ENCODE measurements around the gene SPECC1.
"Not testable (repeated sequence)": the region's sequence is repeated elsewhere in the genome, so short reads cannot be mapped to it uniquely, and the experiment has no call there.

SPECC1 gene

DNA sequence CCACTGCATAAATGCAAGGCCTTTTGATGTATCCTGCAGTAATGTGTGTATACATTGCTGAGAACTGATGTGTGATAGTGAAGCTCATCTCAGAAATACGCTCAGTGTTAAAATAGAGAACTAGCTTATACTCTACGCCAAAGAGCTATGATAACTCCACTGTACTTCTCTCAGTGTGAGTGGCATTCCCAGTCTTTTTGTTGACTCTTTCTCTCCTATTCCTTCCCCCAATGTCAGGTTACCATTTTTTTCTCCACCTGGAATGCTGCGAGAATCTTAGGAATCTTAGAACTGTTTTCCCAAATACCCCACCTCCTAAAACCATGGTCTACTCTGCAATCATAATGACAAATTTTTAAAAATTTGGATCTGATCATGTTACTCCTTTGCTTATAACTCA, 342.2 kb downstream of the SPECC1 start:
- FAIRE-seq: not testable (repeated sequence)

DNA sequence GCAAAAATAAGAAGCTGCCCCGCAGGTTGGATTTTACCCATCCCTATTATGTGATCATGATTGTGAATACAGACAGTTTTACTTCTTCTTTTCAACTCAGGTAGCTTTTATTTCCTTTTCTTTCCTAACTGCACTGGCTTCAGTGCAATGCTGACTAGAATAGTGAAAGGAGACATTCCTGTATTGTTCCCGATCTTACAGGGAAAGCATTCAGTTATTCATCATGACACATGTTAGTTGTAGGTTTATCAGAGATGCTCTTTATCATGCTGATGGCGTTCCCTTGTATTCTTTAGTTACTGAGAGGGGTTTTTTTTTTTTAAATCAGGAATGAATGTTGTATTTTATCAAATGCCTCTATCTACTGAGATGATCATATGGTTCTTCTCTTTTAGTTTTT, 343.4 kb downstream of the SPECC1 start:
- FAIRE-seq: not testable (repeated sequence)

DNA sequence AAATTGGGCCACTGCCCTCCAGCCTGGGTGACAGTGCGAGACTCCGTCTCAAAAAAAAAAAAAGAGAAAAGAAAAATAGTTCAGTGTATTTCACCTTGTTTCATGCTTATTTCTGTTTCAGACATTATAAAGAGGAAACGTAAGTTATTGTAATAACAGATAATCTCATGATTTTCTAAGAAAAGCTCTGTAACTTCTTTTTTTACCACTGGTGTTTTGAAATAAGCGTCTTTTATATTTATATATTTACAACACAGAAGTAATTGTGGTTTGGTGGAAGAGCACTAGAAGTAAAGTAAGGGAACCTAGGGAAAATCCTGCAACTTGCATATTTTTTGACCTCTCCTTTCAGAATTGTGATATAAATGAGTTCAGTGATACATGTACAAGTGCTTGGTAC, 354.7 kb downstream of the SPECC1 start:
- FAIRE-seq: not testable (repeated sequence)

Data from islet of Langerhans (tissue), 1 donor.